Stomach (tissue), 9 donors: ENCODE results near the gene C4orf36. TPM values are rescaled to one million over a fixed set of nuclear protein-coding genes. Genes with fewer than 3 reads are reported as not detected.
A peak's percentile ranks its signal among the peaks of the same experiment; 100 is the strongest.

Source experiments
- DNase-seq, 2 donors: peaks; one replicate each; pipeline versions ENCODE4 v3.0.0 to v3.0.0-alpha.2; 2013 to 2019
- H3K27ac ChIP-seq, 5 donors: fragments of 200-600 bp in 4 of 5; sonication (generic) in 4 of 5; one replicate each; pipeline ENCODE4 v1.5.1; 2013 to 2019; ENCODE audit warnings: mild to moderate bottlenecking in 1 of 5, moderate library complexity in 1 of 5
- H3K27me3 ChIP-seq, 3 donors: fragments of 200-600 bp; sonication (generic); one replicate each; pipeline ENCODE4 v1.5.1; 2017 to 2019; ENCODE audit warnings: mixed run types in 1 of 3
- H3K36me3 ChIP-seq, 4 donors: fragments of 200-600 bp; sonication (generic); 1 replicate in 3 of 4; 2 replicates in 1 of 4; pipeline ENCODE4 v1.5.1; 2016 to 2019
- H3K4me1 ChIP-seq, 4 donors: fragments of 200-600 bp; sonication (generic); one replicate each; pipeline ENCODE4 v1.5.1; 2016 to 2019
- H3K4me3 ChIP-seq, 4 donors: fragments of 200-600 bp; sonication (generic) in 3 of 4; one replicate each; pipeline ENCODE4 v1.5.1; 2016 to 2019; ENCODE audit warnings: mild to moderate bottlenecking in 1 of 4
- H3K9me3 ChIP-seq, 4 donors: fragments of 200-600 bp; sonication (generic); one replicate each; pipeline ENCODE4 v1.5.1; 2016 to 2019
- CTCF ChIP-seq, 7 experiments: fragments of 450-650 bp in 4 of 7; fragments of 200-600 bp in 3 of 7; sonication (generic) in 3 of 7; IDR thresholded peaks; one replicate each; pipeline ENCODE4 v1.5.1; 2016 to 2019; ENCODE audit warnings: antibody characterized with exemption in 7 of 7, control low read depth in 2 of 7, mild to moderate bottlenecking in 1 of 7
- EP300 ChIP-seq: sonication (generic); formaldehyde crosslinking; IDR thresholded peaks from one replicate; pipeline ENCODE4 v1.6.1; 2017; ENCODE audit warnings: antibody characterized with exemption
- POLR2A ChIP-seq, 4 donors: fragments of 450-650 bp; IDR thresholded peaks; one replicate each; pipeline ENCODE4 v1.6.1; 2016; ENCODE audit warnings: antibody characterized with exemption in 4 of 4, control low read depth in 2 of 4, mild to moderate bottlenecking in 1 of 4, moderate library complexity in 1 of 4
- POLR2AphosphoS5 ChIP-seq, 3 donors: sonication (generic); formaldehyde crosslinking; IDR thresholded peaks; one replicate each; pipeline ENCODE4 v1.6.1; 2016; ENCODE audit warnings: antibody characterized with exemption in 3 of 3
- WGBS, 5 donors: extraction: QIAGEN DNeasy Blood & Tissue Kit in 3 of 5; methylation state at CpG; one replicate each; pipeline versions ENCODE4 v1.1.5 to v1.1.7; 2013 to 2018; 5-methylcytosine and 5-hydroxymethylcytosine counted together
- intact Hi-C: fragments of 100-400 bp; cut with DNase I; formaldehyde crosslinking; loops from one replicate; pipeline ENCODE4 v1.15.1; 2023; ENCODE audit warnings: low total_unique reads
- polyA plus RNA-seq, 3 donors: library from polyadenylated mRNA; stranded (reverse); fragments of 200-250 nt; gene quantifications; one replicate each; pipeline ENCODE4 v1.2.3, GENCODE V29; 2013
- total RNA-seq, 5 donors: library from RNA; depleted of rRNA; stranded (reverse); fragments of >200 nt; gene quantifications; one replicate each; pipeline versions ENCODE4 v1.1.0 to v1.2.3, GENCODE V29; 2014 to 2016
- donor health status: healthy with polysubstance abuse.
- donor health status: Bipolar disorder and iron deficiency.
- donor health status: healthy.

The C4orf36 gene
- total and polyA plus RNA-seq, 8 donors: 1.7 to 3.1 TPM; not detected in 6

GRCh38 chr4:86898562-86898961 lies 6.3 kb upstream of the C4orf36 start:
- WGBS, 5 donors: 81 to 89% (median 86%) methylated on average over 4 of the region's 4 CpGs
- peak in 1 of 2 donors; percentile 24 for DNase-seq
- Histone ChIP-seq H3K36me3 (no peaks in the 10 kb centered on the region), H3K27ac (no peak overlapping the region), H3K27me3 (no peaks in the 10 kb centered on the region), H3K4me1 (no peaks in the 10 kb centered on the region), H3K9me3 (no peaks in the 10 kb centered on the region), H3K4me3 (no peak overlapping the region)
- intact Hi-C loops: loop anchor here (5.0 kb wide), 1 partner anchor 401 kb away; no protein-coding TSS in a partner anchor
- TF ChIP-seq EP300 (no peak), CTCF (IDR thresholded peaks at IDR 0.05) (peak in 1 of 7 experiments; percentile 16), POLR2AphosphoS5 (IDR thresholded peaks at IDR 0.05) (no peak)

- TF ChIP-seq POLR2AphosphoS5 (IDR thresholded peaks at IDR 0.05) (no peak), POLR2A (IDR thresholded peaks at IDR 0.05) (no peak), CTCF (IDR thresholded peaks at IDR 0.05) (no peak), EP300 (no peak)
- 52 to 68% (median 56%) methylated on average over 4 of the region's 4 CpGs for WGBS, 5 donors
- no peak overlapping the region for H3K27ac ChIP-seq
Observed at GRCh38 chr4:86896596-86896995, 4.4 kb upstream of the C4orf36 start.

GRCh38 chr4:86895692-86896488 lies 3.7 kb upstream of the C4orf36 start:
- TF ChIP-seq POLR2AphosphoS5 (IDR thresholded peaks at IDR 0.05): peak in 1 of 3 donors; percentile 42
- no peak for TF ChIP-seq EP300
- no peak for TF ChIP-seq POLR2A (IDR thresholded peaks at IDR 0.05)
- TF ChIP-seq CTCF (IDR thresholded peaks at IDR 0.05): peak in 5 of 7 experiments; percentile 58 to 75 (median 72)
- H3K27ac ChIP-seq: no peak overlapping the region
- no peak overlapping the region for H3K4me3 ChIP-seq
- WGBS, 5 donors: 72 to 77% (median 73%) methylated on average over 6 of the region's 6 CpGs
- peak in 1 of 2 donors; percentile 87 for DNase-seq
- intact Hi-C loops: loop anchor here (5.0 kb wide), 1 partner anchor 399 kb away; no protein-coding TSS in a partner anchor
- H3K4me1 ChIP-seq: peaks cover 0 to 23% (median 17%) of the 10 kb centered on the region in 4 donors
- H3K36me3 ChIP-seq: no peaks in the 10 kb centered on the region
- H3K9me3 ChIP-seq: no peaks in the 10 kb centered on the region
- peaks cover 0 to 6% (median 0%) of the 10 kb centered on the region in 3 donors for H3K27me3 ChIP-seq

More at GRCh38 chr4:86896596-86896995, 4.4 kb upstream of the C4orf36 start:
- DNase-seq: no peak
- Histone ChIP-seq H3K4me3 (no peak overlapping the region), H3K27me3 (peaks cover 0 to 6% (median 0%) of the 10 kb centered on the region in 3 donors), H3K9me3 (no peaks in the 10 kb centered on the region), H3K36me3 (no peaks in the 10 kb centered on the region), H3K4me1 (peaks cover 0 to 16% (median 12%) of the 10 kb centered on the region in 4 donors)
- intact Hi-C loops: loop anchor here (5.0 kb wide), 1 partner anchor 399 kb away; no protein-coding TSS in a partner anchor

GRCh38 chr4:86894455-86894854 lies 2.2 kb upstream of the C4orf36 start:
- peaks cover 0 to 6% (median 0%) of the 10 kb centered on the region in 3 donors for H3K27me3 ChIP-seq
- intact Hi-C loops: no loop called here
- no peak for DNase-seq
- no peak for TF ChIP-seq CTCF (IDR thresholded peaks at IDR 0.05)
- TF ChIP-seq EP300: no peak
- TF ChIP-seq POLR2A (IDR thresholded peaks at IDR 0.05): no peak
- TF ChIP-seq POLR2AphosphoS5 (IDR thresholded peaks at IDR 0.05): peak in 1 of 3 donors; percentile 9
- no peaks in the 10 kb centered on the region for H3K9me3 ChIP-seq
- H3K27ac ChIP-seq: no peak overlapping the region
- H3K4me1 ChIP-seq: peaks cover 0 to 23% (median 17%) of the 10 kb centered on the region in 4 donors
- H3K4me3 ChIP-seq: no peak overlapping the region
- no peaks in the 10 kb centered on the region for H3K36me3 ChIP-seq
